Measurements from ENCODE around the gene CFAP100.

CFAP100 gene

GRCh38 chr3:126485176-126485897 lies 90.6 kb downstream of the CFAP100 start:
- no peak overlapping the region for H3K27ac ChIP-seq
- DNase-seq (ENCODE audit: low spot score): no peak
- no peak overlapping the region for H3K4me3 ChIP-seq
- TF ChIP-seq CTCF (IDR thresholded peaks at IDR 0.05): no peak

- no peak for DNase-seq (ENCODE audit: low spot score)
- H3K27ac ChIP-seq: no peak overlapping the region
- no peak overlapping the region for H3K4me3 ChIP-seq
- no peak for TF ChIP-seq CTCF (IDR thresholded peaks at IDR 0.05)
Observed at GRCh38 chr3:126485956-126486355, 91.2 kb downstream of the CFAP100 start.

Measured in coronary artery (tissue), 2 donors.